ENCODE measurements around the gene SLC9A2. TPM values are rescaled to one million over a fixed set of nuclear protein-coding genes. Genes with fewer than 3 reads are reported as not detected.

The SLC9A2 gene
- total and polyA plus RNA-seq, 2 of the 13 experiments (the other 11 are each of a cell fraction or from before 2014, with no cell fraction given): 0.02 TPM; not detected in 1

DNA sequence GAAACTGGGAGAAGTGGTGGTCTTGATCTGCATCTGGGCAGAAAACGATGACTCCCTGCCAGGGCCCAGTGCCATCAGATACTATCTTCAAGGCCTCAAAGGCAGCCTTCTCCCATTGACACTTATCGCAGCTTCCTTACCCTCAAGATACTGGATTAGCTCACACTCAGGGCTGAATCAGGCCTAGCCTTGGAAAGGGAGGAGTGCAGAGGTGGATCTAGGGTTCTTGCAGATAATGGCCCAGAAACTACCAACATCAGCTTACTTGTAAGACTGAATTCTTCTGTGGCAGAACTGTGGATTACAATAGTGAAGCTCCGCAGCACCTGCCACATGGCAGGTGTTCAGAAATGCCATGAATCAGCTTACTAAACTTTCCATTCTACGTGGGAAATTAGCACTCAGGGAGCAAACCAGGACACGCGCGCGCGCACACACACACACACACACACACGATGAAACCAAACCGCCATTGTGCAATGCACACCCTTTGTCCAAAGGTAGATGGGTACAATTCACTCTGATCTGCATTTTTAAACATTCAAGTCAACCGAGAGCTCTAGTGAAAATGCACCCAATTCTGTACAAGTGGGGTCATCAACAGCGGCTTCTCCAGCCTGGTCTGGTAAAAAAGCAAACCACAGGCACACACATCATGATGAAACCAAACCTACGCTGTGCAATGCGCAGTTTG lies 116.2 kb downstream of the SLC9A2 start (continued):
- TF ChIP-seq, protein P1, sequence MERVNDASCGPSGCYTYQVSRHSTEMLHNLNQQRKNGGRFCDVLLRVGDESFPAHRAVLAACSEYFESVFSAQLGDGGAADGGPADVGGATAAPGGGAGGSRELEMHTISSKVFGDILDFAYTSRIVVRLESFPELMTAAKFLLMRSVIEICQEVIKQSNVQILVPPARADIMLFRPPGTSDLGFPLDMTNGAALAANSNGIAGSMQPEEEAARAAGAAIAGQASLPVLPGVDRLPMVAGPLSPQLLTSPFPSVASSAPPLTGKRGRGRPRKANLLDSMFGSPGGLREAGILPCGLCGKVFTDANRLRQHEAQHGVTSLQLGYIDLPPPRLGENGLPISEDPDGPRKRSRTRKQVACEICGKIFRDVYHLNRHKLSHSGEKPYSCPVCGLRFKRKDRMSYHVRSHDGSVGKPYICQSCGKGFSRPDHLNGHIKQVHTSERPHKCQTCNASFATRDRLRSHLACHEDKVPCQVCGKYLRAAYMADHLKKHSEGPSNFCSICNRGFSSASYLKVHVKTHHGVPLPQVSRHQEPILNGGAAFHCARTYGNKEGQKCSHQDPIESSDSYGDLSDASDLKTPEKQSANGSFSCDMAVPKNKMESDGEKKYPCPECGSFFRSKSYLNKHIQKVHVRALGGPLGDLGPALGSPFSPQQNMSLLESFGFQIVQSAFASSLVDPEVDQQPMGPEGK (CRISPR knock-in tag; IDR thresholded peaks at IDR 0.05): no peak
- TF ChIP-seq ZNF792 (CRISPR knock-in tag; IDR thresholded peaks at IDR 0.05) (0 out of 2 replicates have a peak, but pooled peaks have one; percentile 18), CENPX (CRISPR knock-in tag; IDR thresholded peaks at IDR 0.05) (no peak), ZNF510 (CRISPR knock-in tag; IDR thresholded peaks at IDR 0.05; ENCODE audit: low read depth) (no peak), ZFP37 (CRISPR knock-in tag; IDR thresholded peaks at IDR 0.05; ENCODE audit: borderline replicate concordance) (no peak), ZSCAN25 (CRISPR knock-in tag; IDR thresholded peaks at IDR 0.05) (no peak), ZBTB8A (CRISPR knock-in tag; IDR thresholded peaks at IDR 0.05; ENCODE audit: borderline replicate concordance, low read depth) (no peak), ZKSCAN1 (IDR thresholded peaks at IDR 0.05; ENCODE audit: low read length) (no peak), RARA (CRISPR knock-in tag; IDR thresholded peaks at IDR 0.05) (0 out of 2 replicates have a peak, but pooled peaks have one; percentile 9), ZSCAN29 (CRISPR knock-in tag; conservative IDR thresholded peaks at IDR 0.05) (no peak), HES4 (CRISPR knock-in tag; IDR thresholded peaks at IDR 0.05; ENCODE audit: borderline replicate concordance) (no peak), RORA (CRISPR knock-in tag; IDR thresholded peaks at IDR 0.05) (no peak), KDM6A (CRISPR knock-in tag; IDR thresholded peaks at IDR 0.05; ENCODE audit: low read depth) (no peak), BHLHE40 (IDR thresholded peaks at IDR 0.05; ENCODE audit: low read length) (no peak)
- TF ChIP-seq, protein P2, sequence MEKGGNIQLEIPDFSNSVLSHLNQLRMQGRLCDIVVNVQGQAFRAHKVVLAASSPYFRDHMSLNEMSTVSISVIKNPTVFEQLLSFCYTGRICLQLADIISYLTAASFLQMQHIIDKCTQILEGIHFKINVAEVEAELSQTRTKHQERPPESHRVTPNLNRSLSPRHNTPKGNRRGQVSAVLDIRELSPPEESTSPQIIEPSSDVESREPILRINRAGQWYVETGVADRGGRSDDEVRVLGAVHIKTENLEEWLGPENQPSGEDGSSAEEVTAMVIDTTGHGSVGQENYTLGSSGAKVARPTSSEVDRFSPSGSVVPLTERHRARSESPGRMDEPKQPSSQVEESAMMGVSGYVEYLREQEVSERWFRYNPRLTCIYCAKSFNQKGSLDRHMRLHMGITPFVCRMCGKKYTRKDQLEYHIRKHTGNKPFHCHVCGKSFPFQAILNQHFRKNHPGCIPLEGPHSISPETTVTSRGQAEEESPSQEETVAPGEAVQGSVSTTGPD (CRISPR knock-in tag; IDR thresholded peaks at IDR 0.05): no peak
- TF ChIP-seq, protein P3, sequence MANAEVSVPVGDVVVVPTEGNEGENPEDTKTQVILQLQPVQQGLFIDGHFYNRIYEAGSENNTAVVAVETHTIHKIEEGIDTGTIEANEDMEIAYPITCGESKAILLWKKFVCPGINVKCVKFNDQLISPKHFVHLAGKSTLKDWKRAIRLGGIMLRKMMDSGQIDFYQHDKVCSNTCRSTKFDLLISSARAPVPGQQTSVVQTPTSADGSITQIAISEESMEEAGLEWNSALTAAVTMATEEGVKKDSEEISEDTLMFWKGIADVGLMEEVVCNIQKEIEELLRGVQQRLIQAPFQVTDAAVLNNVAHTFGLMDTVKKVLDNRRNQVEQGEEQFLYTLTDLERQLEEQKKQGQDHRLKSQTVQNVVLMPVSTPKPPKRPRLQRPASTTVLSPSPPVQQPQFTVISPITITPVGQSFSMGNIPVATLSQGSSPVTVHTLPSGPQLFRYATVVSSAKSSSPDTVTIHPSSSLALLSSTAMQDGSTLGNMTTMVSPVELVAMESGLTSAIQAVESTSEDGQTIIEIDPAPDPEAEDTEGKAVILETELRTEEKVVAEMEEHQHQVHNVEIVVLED (CRISPR knock-in tag; IDR thresholded peaks at IDR 0.05; ENCODE audit: borderline replicate concordance): no peak
- TF ChIP-seq, protein P4, sequence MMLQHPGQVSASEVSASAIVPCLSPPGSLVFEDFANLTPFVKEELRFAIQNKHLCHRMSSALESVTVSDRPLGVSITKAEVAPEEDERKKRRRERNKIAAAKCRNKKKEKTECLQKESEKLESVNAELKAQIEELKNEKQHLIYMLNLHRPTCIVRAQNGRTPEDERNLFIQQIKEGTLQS (CRISPR knock-in tag; IDR thresholded peaks at IDR 0.05): no peak
- TF ChIP-seq, protein P5, sequence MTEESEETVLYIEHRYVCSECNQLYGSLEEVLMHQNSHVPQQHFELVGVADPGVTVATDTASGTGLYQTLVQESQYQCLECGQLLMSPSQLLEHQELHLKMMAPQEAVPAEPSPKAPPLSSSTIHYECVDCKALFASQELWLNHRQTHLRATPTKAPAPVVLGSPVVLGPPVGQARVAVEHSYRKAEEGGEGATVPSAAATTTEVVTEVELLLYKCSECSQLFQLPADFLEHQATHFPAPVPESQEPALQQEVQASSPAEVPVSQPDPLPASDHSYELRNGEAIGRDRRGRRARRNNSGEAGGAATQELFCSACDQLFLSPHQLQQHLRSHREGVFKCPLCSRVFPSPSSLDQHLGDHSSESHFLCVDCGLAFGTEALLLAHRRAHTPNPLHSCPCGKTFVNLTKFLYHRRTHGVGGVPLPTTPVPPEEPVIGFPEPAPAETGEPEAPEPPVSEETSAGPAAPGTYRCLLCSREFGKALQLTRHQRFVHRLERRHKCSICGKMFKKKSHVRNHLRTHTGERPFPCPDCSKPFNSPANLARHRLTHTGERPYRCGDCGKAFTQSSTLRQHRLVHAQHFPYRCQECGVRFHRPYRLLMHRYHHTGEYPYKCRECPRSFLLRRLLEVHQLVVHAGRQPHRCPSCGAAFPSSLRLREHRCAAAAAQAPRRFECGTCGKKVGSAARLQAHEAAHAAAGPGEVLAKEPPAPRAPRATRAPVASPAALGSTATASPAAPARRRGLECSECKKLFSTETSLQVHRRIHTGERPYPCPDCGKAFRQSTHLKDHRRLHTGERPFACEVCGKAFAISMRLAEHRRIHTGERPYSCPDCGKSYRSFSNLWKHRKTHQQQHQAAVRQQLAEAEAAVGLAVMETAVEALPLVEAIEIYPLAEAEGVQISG (CRISPR knock-in tag; IDR thresholded peaks at IDR 0.05): no peak

Measured in HepG2 (cell line).